Body of pancreas (tissue), 4 donors: ENCODE results near the gene EXOC1.

Experiments
- CTCF ChIP-seq, 7 experiments: fragments of 450-650 bp in 4 of 7; fragments of 200-600 bp in 3 of 7; sonication (generic) in 3 of 7; IDR thresholded peaks; one replicate each; pipeline ENCODE4 v1.5.1; 2016 to 2019; ENCODE audit warnings: antibody characterized with exemption in 7 of 7
- POLR2A ChIP-seq, 3 donors: fragments of 450-650 bp; IDR thresholded peaks; one replicate each; pipeline ENCODE4 v1.6.1; 2016; ENCODE audit warnings: antibody characterized with exemption in 3 of 3, mild to moderate bottlenecking in 2 of 3

- TF ChIP-seq POLR2A (IDR thresholded peaks at IDR 0.05) (no peak), CTCF (IDR thresholded peaks at IDR 0.05) (no peak)
These were observed 15.1 kb upstream of the EXOC1 start for GRCh38 chr4:55838356-55838755.
